ENCODE measurements around the gene STK17B. TPM values are rescaled to one million over a fixed set of nuclear protein-coding genes. Genes with fewer than 3 reads are reported as not detected.

Gene STK17B
- total and polyA plus RNA-seq, 9 of the 15 experiments (the other 6 are each of a cell fraction or from before 2014, with no cell fraction given) = 2.3 to 17.7 (median 8.5) TPM

GRCh38 chr2:196166876-196167275, 4.5 kb downstream of the STK17B start:
- no peaks in the 10 kb centered on the region for H3K9me1 ChIP-seq (ENCODE audit: control insufficient read depth, insufficient read depth, low read length)
- 0% methylated on average over 1 of the region's 1 CpG for WGBS (ENCODE audit: insufficient coverage, low coverage, missing lambda C conversion rate)
- TF ChIP-seq ZNF449 (CRISPR knock-in tag; IDR thresholded peaks at IDR 0.05) = no peak
- no peak for TF ChIP-seq SRSF1 (IDR thresholded peaks at IDR 0.05; ENCODE audit: low read depth, low read length)
- TF ChIP-seq TCFL5 (CRISPR knock-in tag; conservative IDR thresholded peaks at IDR 0.05) = no peak
- TF ChIP-seq MYNN (IDR thresholded peaks at IDR 0.05) = no peak
- no peak for TF ChIP-seq MYNN (CRISPR knock-in tag; IDR thresholded peaks at IDR 0.05)
- TF ChIP-seq ZNF75A (CRISPR knock-in tag; IDR thresholded peaks at IDR 0.05) = no peak
- TF ChIP-seq KLF13 (tag; IDR thresholded peaks at IDR 0.05; ENCODE audit: borderline replicate concordance, low read depth) = no peak
- TF ChIP-seq SMAD3 (CRISPR knock-in tag; conservative IDR thresholded peaks at IDR 0.05) = no peak
- ChIA-PET CTCF (ENCODE audit: low intra/inter-chr PET ratio) (no interaction called here), POLR2A (interaction anchor here (0.9 to 1.1 kb wide), 2 partner anchors 10 to 112 kb away, joined by 3 read pairs; no protein-coding TSS in a partner anchor)
- intact Hi-C loops (cut with micrococcal nuclease) (loop anchor here (5.0 kb wide), 1 partner anchor 90 kb away; no protein-coding TSS in a partner anchor), in situ Hi-C loops (cut with MboI) (no loop called here)
- peak in 1 of 4 experiments; percentile 23 for DNase-seq (ENCODE audit: extremely low read depth in 1 of 4, low spot score in 3 of 4)
- H3K27me3 ChIP-seq (ENCODE audit: control insufficient read depth in 2 of 2, insufficient read depth in 2 of 2, low read length in 2 of 2) = no peaks in the 10 kb centered on the region
- H3K4me2 ChIP-seq (ENCODE audit: insufficient read depth, low read length) = peak overlapping the region; percentile 39
- peak overlapping the region in 1 of 2 experiments; percentile 49; a peak in 1 of 4 replicates for H3K9ac ChIP-seq (ENCODE audit: insufficient read depth in 1 of 2, low read depth in 2 of 2, low read length in 2 of 2)
- H3K27ac ChIP-seq (ENCODE audit: extremely low read depth, low read depth, low read length) = peak overlapping the region; percentile 58; the same call in 2 of the 3 replicates
- no peaks in the 10 kb centered on the region for H4K20me1 ChIP-seq (replicated peaks; ENCODE audit: control insufficient read depth, insufficient read depth, low read length)
- no peak for ATAC-seq
- H3K4me3 ChIP-seq = no peak overlapping the region; the same call in 1 of the 2 replicates
- H3K4me1 ChIP-seq (replicated peaks in 1 of 2; ENCODE audit: control insufficient read depth in 2 of 2, insufficient read depth in 2 of 2, low read length in 2 of 2) = peaks cover 7 to 8% of the 10 kb centered on the region in 2 experiments; a peak in 4 of 5 replicates
- peak; percentile 11 for FAIRE-seq
- no TSS peak for BruUV-seq (replicated peaks)
- H3K79me2 ChIP-seq (ENCODE audit: control insufficient read depth, insufficient read depth, low read length) = peaks cover 82% of the 10 kb centered on the region
- peaks cover 12% of the 10 kb centered on the region; the same call in 2 of the 3 replicates for H3K36me3 ChIP-seq (ENCODE audit: control insufficient read depth, insufficient read depth, low read length)
- H2AFZ ChIP-seq (ENCODE audit: low read depth, low read length) = no peak overlapping the region
- H3K9me3 ChIP-seq (replicated peaks; ENCODE audit: control insufficient read depth, insufficient read depth, low read depth, low read length) = no peaks in the 10 kb centered on the region
